ENCODE results near the gene PCSK6.
A peak's percentile ranks its signal among the peaks of the same experiment; 100 is the strongest.

PCSK6 gene

DNA sequence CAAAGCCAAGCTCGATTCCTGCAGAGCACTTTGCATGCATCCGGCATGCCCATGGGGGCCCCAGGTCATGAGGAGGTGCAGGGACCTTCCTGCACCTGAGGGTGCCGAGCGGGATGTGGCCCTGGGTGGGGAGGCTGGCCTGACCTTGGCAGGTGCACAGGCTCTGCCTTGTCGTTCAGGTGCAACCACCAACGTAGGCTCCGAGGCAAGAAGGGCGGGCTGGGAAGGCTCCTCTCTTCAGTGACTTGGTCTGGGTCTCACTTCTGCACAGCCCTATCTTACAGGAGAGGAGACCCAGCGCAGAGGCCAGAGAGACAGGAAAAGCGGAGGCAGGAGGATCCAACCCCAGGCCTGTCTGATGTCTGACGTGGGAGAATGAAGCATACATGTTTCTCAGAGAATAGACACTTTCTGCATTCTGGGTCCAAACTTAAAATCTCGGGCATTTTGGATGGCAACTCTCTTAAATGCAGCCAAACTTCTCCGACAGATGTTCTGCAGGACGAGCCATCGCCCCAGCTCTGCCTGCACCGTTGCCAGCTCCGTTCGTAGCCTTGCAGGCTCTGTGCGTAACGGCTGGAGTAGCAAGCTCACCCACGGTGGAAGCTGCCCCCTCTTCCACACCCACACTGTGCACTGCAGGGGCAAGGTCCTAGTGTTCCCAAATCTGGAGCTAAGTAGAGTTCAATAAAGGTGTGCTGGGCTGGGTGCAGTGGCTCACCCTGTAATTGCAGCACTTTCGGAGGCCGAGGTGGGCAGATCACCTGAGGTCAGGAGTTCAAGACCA lies 133.6 kb downstream of the PCSK6 start:
- no peak for DNase-seq (ENCODE audit: low read depth)

GRCh38 chr15:101354891-101355623 lies 134.4 kb downstream of the PCSK6 start:
- no peak for DNase-seq (ENCODE audit: low read depth)

- no peak for DNase-seq (ENCODE audit: low read depth)
Measured at GRCh38 chr15:101353240-101353639, 136.3 kb downstream of the PCSK6 start.

DNA sequence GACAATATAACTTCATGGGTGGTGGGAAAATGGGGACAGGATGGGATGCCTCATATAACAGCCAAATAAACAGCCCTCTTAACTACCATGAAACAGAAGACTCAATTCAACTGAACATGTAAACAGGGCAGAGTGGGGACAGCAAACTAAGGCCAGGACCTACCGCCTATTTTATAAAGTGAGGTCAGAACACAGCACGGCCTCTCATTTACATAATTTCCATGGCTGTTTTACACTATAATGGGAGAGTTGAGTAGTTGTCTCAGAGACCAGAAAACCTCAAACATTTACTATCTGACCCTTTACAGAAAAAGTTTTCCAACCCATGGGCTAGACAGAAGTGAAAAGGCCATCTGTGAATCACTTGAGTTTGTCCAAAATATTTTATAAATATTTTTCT lies 137.8 kb downstream of the PCSK6 start:
- DNase-seq (ENCODE audit: low read depth) = no peak

DNA sequence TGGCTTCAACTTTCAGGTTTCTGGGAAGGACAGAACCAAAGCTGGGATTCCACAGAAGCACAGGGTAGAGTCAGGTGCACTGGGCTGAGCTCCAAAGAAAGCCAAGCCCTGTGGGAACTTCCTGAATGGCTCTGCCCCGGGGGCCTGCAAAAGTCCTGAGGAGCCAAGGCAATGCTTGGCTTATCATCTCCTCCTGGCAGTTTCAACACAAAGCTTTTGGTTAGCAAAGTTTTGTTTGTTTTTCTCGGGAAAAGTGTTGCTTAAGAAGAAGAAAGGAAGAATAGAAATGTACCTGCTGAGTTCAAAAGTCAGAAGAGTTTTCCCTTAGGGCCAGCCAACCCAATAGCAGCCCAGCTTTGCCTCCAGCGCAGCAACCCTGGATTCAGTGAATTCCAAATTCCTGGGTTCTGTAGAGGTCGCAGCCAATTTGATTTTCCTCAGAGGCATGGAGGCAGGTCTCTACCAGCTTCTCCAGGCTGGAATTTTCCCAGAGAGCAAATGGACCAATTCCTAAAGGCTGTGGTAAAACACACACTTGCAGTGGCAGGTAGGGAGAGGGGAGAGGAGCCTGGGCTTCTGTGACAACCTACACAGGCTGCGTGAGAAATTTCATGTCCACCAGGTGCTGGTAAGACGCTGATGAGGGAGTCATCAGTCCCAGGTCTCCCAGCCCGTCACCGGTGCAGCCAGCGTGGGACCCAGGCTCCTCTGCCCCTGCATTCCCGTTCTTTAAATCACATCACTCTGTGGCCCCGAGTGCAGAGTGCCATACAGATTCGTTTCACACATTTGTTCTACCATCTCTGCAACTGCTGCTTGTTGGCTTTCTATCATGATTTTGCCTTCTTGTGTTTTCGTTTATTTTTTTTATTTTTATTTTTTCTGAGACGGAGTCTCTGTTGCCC lies 140.2 kb downstream of the PCSK6 start:
- DNase-seq (ENCODE audit: low read depth) = no peak

GRCh38 chr15:101348643-101349042 lies 140.9 kb downstream of the PCSK6 start:
- no peak for DNase-seq (ENCODE audit: low read depth)

GRCh38 chr15:101348015-101348414 lies 141.5 kb downstream of the PCSK6 start:
- DNase-seq (ENCODE audit: low read depth) = no peak

- DNase-seq (ENCODE audit: low read depth) = no peak
Measured at GRCh38 chr15:101347454-101347853, 142.1 kb downstream of the PCSK6 start.

GRCh38 chr15:101346928-101347327 lies 142.6 kb downstream of the PCSK6 start:
- DNase-seq (ENCODE audit: low read depth) = no peak

DNA sequence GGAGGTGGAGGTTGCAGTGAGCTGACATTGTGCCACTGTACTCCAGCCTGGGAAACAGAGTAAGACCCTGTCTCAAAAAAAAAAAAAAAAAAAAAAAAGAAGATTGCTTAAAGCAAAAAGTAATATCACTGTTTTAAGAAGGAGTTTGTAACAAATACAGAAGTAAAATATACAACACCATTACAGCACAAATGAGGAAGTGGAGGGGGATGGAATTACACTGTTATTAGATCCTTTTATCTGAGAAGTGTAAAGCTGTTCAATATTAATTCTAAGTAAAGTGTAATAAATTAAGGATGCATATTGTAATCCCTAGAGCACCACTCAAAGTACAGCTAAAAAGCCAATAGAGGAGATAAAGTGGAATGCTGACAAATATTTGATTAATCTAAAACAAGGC lies 147.5 kb downstream of the PCSK6 start:
- DNase-seq (ENCODE audit: low read depth) = no peak

DNA sequence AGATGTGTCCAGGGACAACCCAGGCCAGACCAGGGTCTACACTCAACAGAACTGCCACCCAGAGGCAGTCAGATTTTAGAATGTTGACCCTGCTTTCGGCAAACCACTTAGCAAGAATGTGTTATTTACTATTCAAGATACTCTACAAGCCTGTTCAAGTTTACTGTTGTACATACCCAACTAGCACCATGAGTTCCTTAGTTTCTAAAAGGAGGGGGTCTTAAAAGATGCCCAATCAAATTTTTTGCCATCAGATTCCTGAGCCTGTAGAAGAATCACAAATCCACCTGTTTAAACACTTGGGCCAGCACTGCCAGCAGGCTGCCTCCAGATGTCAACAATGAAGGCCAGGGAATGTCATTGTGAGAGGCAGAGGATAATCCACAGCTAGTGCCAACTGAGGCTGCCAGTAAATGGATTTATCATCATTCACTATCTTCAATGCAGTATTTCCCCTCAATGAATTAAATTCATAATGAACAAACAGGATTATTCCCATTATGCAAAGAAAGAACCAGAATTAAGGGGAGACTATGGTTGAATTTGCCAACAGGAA lies 150.9 kb downstream of the PCSK6 start:
- no peak for DNase-seq (ENCODE audit: low read depth)

- no peak for DNase-seq (ENCODE audit: low read depth)
Measured at GRCh38 chr15:101337976-101338375, 151.5 kb downstream of the PCSK6 start.

GRCh38 chr15:101333907-101334789 lies 155.4 kb downstream of the PCSK6 start:
- peak; percentile 30 for DNase-seq (ENCODE audit: low read depth)

DNA sequence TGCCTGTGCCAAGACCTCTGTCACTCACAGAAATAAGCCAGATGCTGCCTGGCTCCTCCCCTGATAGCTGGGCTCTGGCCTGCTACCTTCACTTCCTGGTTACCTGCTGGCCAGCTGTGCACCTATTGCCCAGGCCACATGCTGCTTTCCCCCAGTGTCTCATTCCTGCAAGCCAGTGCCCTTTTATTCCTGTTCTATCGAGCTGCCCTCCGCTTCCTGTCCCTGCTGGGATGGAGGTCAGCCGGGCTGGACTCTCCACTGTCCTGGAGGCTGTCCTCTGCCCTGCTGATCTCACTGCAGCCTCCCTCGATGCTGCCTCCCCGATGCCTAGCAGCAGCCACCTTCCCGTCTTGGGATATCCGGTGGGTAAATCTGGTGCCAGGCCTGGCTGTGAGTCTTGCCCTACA lies 157.4 kb downstream of the PCSK6 start:
- DNase-seq (ENCODE audit: low read depth) = no peak

DNA sequence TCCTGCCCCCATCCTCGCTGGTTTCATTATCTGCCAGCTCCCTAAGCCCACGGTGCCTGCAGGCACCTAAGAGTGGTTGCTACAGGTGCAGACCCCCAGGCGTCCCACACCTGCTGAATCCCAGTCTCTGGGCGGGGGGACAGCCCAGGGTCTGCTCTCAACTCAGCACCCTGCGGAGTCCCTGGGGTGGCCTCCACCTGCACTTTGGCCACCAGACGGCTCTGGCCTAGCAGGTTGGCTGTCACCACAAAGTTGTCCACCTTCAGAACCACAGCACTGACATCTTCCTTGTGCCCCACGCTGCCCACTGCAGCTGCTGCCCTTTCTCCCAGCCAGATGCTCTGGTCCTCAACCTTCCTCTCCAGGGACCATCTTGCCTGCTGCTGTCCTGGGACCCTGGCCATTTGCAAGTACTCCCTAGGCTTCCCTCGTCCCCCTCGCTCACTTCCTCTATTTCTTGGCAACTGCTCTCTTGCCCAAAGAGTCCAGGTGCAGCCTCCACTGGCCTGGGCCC lies 159.6 kb downstream of the PCSK6 start:
- no peak for DNase-seq (ENCODE audit: low read depth)

DNA sequence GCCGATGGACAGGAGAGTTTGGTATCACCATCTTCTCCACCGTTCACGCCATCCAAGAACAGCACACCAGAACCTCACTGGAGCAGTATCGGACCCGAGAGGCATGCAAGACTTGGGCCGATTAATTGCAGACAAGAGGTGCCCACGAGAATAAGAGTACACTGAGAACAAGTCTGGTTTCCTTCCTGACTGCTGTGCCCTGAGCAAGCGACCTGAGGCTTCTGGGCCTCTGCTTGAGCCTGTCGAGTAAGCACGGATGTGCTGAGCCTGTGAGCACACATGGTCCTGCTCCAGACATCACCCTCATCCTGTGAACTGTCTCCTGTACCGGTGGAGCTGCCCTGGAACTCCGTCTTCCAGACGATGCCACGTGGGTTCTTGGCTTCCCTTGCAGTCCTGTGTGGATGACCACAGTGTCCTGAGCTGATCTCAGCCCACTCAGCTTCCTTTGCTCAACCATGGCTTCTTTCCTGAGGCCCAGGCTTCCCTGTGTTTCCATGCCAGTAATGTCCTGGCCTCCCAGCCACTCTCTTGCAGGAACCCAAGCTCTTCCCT lies 160.1 kb downstream of the PCSK6 start:
- no peak for DNase-seq (ENCODE audit: low read depth)

- no peak for DNase-seq (ENCODE audit: low read depth)
Measured at GRCh38 chr15:101328001-101328400, 161.5 kb downstream of the PCSK6 start.

GRCh38 chr15:101327147-101327740 lies 162.3 kb downstream of the PCSK6 start:
- no peak for DNase-seq (ENCODE audit: low read depth)

GRCh38 chr15:101326462-101327146 lies 162.9 kb downstream of the PCSK6 start:
- no peak for DNase-seq (ENCODE audit: low read depth)

- DNase-seq (ENCODE audit: low read depth) = no peak
Measured at GRCh38 chr15:101326026-101326315, 163.5 kb downstream of the PCSK6 start.
